GM19397 (cell line): ENCODE measurements around the gene ZNF653.

Experiments
- ATAC-seq: cut with Tn5 transposase; IDR thresholded peaks from one replicate; pipeline ENCODE4 v1.9.1; 2021; ENCODE audit warnings: mild to moderate bottlenecking, moderate library complexity; ENCODE audit not compliant: unreplicated experiment

The ZNF653 gene

GRCh38 chr19:11528551-11529341 lies 23.1 kb upstream of the ZNF653 start, which contains the start of gene ECSIT:
Gene ECSIT, minus strand, starts transcription at chr19:11529134. Its CDS starts 9,964 bp downstream, at chr19:11519170.
- ATAC-seq: peak; percentile 95

DNA sequence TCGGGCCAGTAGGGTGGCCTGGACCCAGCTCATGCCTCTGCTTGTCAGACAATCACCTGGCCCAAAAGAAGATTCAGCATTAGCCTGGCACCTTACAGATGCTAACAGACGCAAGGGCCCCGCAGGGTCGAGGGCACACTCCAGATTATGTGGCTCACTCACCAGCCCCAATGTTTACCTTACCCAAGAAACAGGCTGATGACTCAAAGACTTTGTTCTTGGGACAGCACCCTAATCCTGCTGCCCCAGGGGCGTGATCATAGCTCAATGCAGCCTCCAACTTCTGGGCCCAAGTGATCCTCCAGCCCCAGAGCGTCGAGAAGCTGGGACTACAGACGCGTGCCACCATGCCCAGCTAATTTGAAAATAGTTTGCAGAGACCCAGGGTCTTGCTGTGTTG lies 13.5 kb upstream of the ZNF653 start:
- ATAC-seq: no peak

DNA sequence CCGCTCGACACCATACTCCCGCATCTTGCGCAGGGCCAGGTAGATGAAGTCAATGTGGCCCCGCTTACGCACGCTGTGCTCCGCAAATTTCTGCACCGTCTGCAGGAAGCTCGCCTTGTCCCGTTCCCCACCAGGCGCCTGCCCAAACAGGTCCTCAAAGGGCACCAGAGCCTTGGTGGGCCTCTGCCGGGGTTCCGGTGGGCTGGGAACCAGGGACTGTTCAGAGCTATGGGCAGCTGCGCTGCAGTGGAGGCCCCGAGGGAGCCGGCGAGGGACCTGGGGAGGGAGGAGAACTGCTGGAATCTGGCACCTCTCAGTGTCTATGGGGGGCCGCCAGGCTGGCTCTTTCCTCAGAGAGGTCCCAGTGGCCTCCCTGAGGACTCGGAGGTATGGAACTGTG lies 8.3 kb upstream of the ZNF653 start:
- ATAC-seq: no peak

DNA sequence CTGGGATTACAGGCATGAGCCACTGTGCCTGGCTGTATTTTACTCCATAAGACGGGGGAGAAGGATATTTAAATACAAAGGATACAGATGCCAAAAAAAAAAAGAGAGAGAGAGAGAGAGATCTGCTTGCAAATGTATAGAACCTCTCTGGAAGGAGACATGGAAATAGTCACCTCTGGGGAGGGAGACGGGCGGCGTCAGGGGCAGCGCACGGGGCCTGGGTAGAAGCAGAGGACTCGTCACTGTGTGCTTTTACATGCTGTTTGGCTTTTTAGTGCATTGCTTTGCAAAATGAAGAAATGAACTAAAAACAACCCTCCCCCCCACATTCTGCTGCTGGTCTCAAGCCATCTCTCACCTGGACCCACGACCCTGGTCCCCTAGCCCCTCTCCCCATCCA lies 4.8 kb upstream of the ZNF653 start:
- ATAC-seq: no peak

- no peak for ATAC-seq
Measured at GRCh38 chr19:11507370-11508078, 1.9 kb upstream of the ZNF653 start.

DNA sequence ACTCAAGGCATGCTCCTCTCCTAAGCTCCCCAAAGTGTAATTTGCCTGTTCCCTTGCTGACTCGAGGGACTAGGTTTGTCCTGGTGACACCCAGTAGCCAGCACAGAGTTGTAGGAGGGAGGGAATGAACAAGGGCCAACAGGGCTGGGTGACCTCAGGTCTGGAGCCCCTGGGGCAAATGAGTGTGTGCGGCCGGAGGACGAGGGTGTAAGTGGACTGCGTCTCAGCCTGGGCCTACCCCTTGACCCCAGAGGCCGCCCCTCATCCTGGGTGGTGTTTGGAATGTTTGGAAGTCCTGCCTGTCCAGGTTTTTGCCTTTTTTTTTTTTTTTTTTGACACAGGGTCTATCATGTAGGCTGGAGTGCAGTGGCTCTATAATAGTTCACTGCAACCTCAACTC lies 1.3 kb upstream of the ZNF653 start:
- no peak for ATAC-seq

DNA sequence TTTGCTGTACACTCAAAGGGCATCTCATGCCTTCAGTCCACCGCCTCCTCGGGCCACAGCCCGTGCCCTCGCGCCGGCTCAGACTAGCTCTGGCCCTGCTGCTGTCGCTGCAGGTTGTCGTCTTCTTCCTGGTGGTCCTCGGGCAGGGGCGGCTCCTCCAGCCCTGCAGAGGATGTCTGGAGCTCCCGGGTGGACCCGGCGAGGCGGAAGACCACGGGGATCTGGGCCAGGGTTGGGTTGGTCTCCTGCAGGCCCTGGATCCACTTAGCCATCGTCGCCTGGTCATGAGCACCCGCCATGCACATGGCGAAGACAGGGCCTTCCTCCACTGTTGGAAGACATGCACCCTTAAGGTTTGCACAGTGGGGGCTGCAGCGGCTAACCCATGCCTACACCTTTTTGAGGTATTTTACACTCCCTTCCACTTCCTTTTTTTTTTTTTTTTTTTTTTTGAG lies 489 bp upstream of the ZNF653 start:
- ATAC-seq: peak; percentile 19

GRCh38 chr19:11505032-11505503 lies 571 bp downstream of the ZNF653 start:
- ATAC-seq: peak; percentile 84

- no peak for ATAC-seq
Measured at GRCh38 chr19:11504502-11505031, 1.1 kb downstream of the ZNF653 start.

DNA sequence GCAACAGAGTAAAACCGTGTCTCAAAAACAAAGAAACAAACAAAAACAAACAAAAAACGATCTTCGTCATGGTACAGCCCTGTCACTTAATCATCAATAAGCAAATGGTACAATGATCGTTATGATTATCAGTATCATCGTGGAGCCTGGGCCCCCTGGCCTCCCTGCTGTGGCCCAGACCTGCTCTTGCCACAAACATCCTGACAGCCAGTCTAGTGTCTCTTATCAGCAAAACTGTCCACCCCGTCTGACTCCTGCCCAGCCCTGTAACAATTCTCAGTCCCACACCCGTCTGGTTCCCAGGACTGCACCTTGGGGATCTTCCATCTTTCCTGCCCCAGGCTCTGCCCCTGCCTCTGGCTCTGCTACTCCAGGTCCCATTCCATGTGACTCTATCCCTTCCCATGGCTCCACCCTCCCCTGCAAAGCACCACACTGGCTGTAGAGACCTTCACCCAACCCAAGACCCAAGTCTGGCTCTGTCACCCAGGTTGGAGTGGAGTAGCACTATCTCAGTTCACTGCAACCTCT lies 5.7 kb downstream of the ZNF653 start:
- ATAC-seq: no peak

- no peak for ATAC-seq
Measured at GRCh38 chr19:11499220-11499726, 6.4 kb downstream of the ZNF653 start.

- no peak for ATAC-seq
Measured at GRCh38 chr19:11496391-11497163, 9.1 kb downstream of the ZNF653 start.

- no peak for ATAC-seq
Measured at GRCh38 chr19:11495885-11496284, 9.8 kb downstream of the ZNF653 start.

DNA sequence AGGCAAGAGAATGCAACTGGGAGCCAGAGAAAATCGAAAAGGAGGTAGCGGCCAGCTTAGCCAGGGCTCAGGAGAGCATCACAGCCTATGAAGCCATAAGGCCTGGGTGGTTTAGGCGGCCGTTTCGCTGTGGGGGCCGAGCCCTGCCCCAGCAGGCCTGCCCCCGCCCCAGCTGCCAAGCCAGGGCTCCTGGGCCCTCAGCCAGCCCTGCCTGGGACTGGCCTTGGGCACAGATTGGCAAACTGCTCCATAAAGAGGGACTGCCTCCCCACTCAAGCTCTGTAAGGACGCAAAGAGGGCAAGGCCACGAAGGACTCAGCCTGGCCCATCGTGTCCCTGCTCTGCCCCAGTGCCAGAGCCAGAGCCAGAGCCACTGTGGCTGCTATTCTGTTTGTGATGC lies 10.2 kb downstream of the ZNF653 start:
- no peak for ATAC-seq

GRCh38 chr19:11494634-11495285 lies 10.9 kb downstream of the ZNF653 start:
- no peak for ATAC-seq

DNA sequence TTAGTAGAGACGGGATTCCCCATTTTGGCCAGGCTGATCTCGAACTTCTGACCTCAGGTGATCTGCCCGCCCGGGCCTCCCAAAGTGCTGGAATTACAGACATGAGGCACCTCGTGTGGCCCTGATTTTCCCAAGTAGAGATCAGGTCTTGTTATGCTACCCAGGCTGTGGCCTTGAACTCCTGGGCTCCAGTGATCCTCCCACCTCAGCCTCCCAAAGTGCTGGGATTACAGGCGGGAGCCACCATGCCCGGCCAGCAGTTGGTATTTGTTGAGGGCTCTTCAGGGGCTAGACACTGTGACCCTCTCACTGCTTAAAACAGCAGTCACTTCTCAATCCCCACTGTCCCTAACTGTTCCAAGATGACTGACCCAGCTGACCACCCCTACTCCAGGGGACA lies 16.3 kb downstream of the ZNF653 start:
- no peak for ATAC-seq

DNA sequence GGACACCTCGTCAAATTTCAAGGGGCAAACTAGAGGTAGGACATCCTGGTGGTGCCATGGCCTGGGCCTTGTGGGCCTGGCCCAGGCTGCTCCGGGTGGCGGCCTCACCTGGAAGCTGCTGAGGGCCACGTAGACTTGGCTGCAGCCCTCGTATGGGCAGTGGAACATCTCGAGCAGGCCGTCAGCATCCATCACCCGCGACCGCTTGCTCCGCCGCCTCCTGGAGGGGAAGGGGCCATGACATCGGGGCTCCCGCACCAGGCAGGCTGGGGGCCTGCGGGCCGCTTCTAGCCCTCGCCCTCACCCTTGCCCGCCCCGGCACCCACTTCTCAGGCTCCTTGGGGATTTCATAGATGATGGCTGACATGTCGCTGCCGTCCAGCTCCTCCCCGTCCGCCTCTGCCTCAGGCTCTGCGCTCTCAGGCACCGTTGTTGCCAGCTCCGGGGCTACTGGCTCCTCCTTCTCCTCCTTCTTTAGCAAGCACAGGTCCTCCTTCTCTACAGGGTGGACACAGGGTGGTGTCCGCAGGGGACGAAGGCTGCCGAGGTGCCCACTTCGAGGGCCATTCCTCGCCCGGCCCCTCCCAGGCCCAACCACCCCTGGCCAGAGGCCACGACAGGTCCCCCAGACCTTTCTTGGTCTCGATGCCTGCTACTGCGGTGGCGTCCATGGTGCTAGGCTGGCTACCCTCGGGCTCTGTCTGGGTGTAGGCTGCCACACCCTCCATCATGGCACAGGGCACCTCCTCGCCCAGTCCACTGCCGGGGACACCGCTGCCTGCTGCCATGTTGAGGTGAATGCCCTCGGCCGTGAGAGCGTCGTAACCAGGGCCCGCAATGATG lies 18.8 kb downstream of the ZNF653 start:
- no peak for ATAC-seq

- no peak for ATAC-seq
Measured at GRCh38 chr19:11485245-11485837, 20.3 kb downstream of the ZNF653 start.
